ENCODE measurements around the gene STKLD1.

- TF ChIP-seq, protein P1, sequence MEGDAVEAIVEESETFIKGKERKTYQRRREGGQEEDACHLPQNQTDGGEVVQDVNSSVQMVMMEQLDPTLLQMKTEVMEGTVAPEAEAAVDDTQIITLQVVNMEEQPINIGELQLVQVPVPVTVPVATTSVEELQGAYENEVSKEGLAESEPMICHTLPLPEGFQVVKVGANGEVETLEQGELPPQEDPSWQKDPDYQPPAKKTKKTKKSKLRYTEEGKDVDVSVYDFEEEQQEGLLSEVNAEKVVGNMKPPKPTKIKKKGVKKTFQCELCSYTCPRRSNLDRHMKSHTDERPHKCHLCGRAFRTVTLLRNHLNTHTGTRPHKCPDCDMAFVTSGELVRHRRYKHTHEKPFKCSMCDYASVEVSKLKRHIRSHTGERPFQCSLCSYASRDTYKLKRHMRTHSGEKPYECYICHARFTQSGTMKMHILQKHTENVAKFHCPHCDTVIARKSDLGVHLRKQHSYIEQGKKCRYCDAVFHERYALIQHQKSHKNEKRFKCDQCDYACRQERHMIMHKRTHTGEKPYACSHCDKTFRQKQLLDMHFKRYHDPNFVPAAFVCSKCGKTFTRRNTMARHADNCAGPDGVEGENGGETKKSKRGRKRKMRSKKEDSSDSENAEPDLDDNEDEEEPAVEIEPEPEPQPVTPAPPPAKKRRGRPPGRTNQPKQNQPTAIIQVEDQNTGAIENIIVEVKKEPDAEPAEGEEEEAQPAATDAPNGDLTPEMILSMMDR (IDR thresholded peaks at IDR 0.05), result no peak
- TF ChIP-seq POLR2A (IDR thresholded peaks at IDR 0.05), result no peak
Measured at GRCh38 chr9:133387680-133388079, 11.5 kb downstream of the STKLD1 start.

Data from tibial nerve (tissue), 3 donors.